ENCODE measurements around the gene TMEM167B. TPM values are rescaled to one million over a fixed set of nuclear protein-coding genes. Genes with fewer than 3 reads are reported as not detected.
A peak's percentile ranks its signal among the peaks of the same experiment; 100 is the strongest.

The TMEM167B gene
- total RNA-seq, 4 donors from 2014 or later: 13.5 to 28.2 (median 19.5) TPM

DNA sequence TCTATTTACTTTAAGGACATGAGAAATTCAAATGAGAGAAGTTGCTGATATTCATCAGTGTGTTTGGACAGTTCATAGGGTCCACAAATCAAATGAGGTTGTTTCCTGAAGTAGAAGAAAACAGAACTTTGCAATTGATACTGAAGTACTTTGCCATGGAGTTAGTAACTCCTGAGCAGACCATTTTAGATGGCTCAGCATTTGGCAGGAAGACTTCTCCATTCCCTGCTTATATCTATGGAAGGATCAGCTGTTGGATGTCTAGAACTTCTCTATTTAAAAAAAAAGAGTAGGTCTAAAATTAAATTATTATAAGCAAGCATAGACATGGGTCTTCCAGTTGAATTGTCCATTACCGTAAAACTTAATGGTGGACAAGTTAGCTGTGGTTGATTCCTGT lies 5.1 kb downstream of the TMEM167B start:
- DNase-seq (ENCODE audit: low spot score in 2 of 2): no peak
- Histone ChIP-seq H3K36me3 (peaks cover 0 to 30% (median 9%) of the 10 kb centered on the region in 3 donors), H3K27me3 (no peaks in the 10 kb centered on the region), H3K9me3 (no peaks in the 10 kb centered on the region), H3K27ac (no peak overlapping the region), H3K4me1 (peaks cover 0 to 48% (median 17%) of the 10 kb centered on the region in 4 donors), H3K4me3 (no peak overlapping the region)
- 94% methylated on average over 1 of the region's 1 CpG for WGBS, 2 donors
- TF ChIP-seq EP300 (IDR thresholded peaks at IDR 0.05) (no peak), POLR2A (IDR thresholded peaks at IDR 0.05) (no peak)
- TF ChIP-seq, protein P1, sequence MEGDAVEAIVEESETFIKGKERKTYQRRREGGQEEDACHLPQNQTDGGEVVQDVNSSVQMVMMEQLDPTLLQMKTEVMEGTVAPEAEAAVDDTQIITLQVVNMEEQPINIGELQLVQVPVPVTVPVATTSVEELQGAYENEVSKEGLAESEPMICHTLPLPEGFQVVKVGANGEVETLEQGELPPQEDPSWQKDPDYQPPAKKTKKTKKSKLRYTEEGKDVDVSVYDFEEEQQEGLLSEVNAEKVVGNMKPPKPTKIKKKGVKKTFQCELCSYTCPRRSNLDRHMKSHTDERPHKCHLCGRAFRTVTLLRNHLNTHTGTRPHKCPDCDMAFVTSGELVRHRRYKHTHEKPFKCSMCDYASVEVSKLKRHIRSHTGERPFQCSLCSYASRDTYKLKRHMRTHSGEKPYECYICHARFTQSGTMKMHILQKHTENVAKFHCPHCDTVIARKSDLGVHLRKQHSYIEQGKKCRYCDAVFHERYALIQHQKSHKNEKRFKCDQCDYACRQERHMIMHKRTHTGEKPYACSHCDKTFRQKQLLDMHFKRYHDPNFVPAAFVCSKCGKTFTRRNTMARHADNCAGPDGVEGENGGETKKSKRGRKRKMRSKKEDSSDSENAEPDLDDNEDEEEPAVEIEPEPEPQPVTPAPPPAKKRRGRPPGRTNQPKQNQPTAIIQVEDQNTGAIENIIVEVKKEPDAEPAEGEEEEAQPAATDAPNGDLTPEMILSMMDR (IDR thresholded peaks at IDR 0.05): no peak

- Histone ChIP-seq H3K4me3 (no peak overlapping the region), H3K36me3 (peaks cover 0 to 30% (median 9%) of the 10 kb centered on the region in 3 donors), H3K27ac (no peak overlapping the region), H3K4me1 (peaks cover 0 to 50% (median 17%) of the 10 kb centered on the region in 4 donors), H3K9me3 (no peaks in the 10 kb centered on the region), H3K27me3 (no peaks in the 10 kb centered on the region)
- DNase-seq (ENCODE audit: low spot score in 2 of 2): no peak
- TF ChIP-seq POLR2A (IDR thresholded peaks at IDR 0.05) (no peak), EP300 (IDR thresholded peaks at IDR 0.05) (no peak)
- TF ChIP-seq, protein P1 (IDR thresholded peaks at IDR 0.05): no peak
- WGBS, 2 donors: 45 to 54% methylated on average over 1 of the region's 1 CpG
Measured at GRCh38 chr1:109096120-109096519, 5.6 kb downstream of the TMEM167B start.

DNA sequence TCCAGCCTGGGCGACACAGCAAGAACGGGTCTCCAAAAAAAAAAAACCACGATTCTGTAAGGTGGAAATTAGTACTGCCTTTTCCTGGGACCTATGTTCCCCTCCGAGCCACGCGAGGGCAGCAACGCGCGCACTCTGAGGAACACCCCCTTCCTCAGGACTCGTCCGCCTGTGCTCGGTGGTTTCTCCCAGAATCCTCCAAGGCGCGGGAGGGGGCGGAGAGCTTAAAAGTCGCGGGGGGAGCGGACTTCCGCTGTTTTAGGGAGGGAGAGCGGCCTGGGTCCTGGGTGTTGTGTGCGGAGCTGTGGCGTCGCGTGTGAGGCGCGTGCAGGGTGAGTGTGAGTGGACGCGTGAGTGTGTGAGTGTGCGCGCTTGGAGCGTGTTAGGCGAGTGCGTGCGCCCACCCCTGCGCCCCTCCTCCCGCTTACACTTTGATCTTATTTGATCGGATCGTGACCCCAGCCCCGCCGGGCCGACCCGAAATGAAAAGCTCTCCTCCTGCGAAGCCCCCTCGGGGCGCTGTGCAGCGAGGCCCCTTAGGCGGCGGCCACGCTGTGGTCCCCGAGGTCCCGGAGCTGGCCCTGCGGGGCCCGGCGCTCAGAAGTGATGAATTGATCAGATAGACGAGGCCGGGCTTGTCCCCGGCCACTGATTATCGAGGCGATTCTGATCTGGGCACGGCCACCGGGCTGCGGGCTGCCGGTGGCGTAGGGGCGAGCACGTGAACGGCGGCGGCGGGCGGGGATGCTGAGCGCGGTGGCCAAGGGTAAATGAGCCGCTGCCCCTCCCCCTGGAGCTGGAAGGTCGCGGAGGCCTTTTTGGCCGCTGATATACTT lies 9.6 kb downstream of the TMEM167B start:
- H3K4me3 ChIP-seq: peak overlapping the region; percentile 93 to 100 (median 97)
- DNase-seq (ENCODE audit: low spot score in 2 of 2): peak; percentile 95
- H3K27ac ChIP-seq: peak overlapping the region; percentile 95 to 99 (median 98)
- H3K9me3 ChIP-seq: no peaks in the 10 kb centered on the region
- peaks cover 0 to 41% (median 2%) of the 10 kb centered on the region in 4 donors for H3K4me1 ChIP-seq
- H3K36me3 ChIP-seq: peaks cover 0 to 15% (median 0%) of the 10 kb centered on the region in 3 donors
- peak; percentile 79 to 99 for TF ChIP-seq EP300 (IDR thresholded peaks at IDR 0.05)
- peak; percentile 95 to 98 for TF ChIP-seq POLR2A (IDR thresholded peaks at IDR 0.05)
- TF ChIP-seq, protein P1 (IDR thresholded peaks at IDR 0.05): peak; percentile 83 to 93 (median 88)
- WGBS, 2 donors: 1% methylated on average over 61 to 74 of the region's 77 CpGs
- no peaks in the 10 kb centered on the region for H3K27me3 ChIP-seq

GRCh38 chr1:109104364-109105151 lies 14.0 kb downstream of the TMEM167B start:
- Histone ChIP-seq H3K36me3 (peaks cover 0 to 6% (median 0%) of the 10 kb centered on the region in 3 donors), H3K4me1 (peaks cover 0 to 30% (median under 1%) of the 10 kb centered on the region in 4 donors), H3K27ac (peak overlapping the region in 1 of 4 donors; percentile 8), H3K27me3 (no peaks in the 10 kb centered on the region), H3K9me3 (no peaks in the 10 kb centered on the region), H3K4me3 (no peak overlapping the region)
- 80 to 86% methylated on average over 20 of the region's 20 CpGs for WGBS, 2 donors
- no peak for DNase-seq (ENCODE audit: low spot score in 2 of 2)
- no peak for TF ChIP-seq EP300 (IDR thresholded peaks at IDR 0.05)
- TF ChIP-seq, protein P1 (IDR thresholded peaks at IDR 0.05): no peak
- no peak for TF ChIP-seq POLR2A (IDR thresholded peaks at IDR 0.05)

All from tibial nerve (tissue), 4 donors.